Breast epithelium (tissue), 3 donors: Measurements from ENCODE around the gene ABI2.

Experiments
- CTCF ChIP-seq, 3 donors: fragments of 450-650 bp; IDR thresholded peaks; one replicate each; pipeline ENCODE4 v1.5.1; 2016 to 2017; ENCODE audit warnings: antibody characterized with exemption in 3 of 3, mild to moderate bottlenecking in 3 of 3, moderate library complexity in 3 of 3
- POLR2A ChIP-seq: fragments of 450-650 bp; IDR thresholded peaks from one replicate; pipeline ENCODE4 v1.6.1; 2016; ENCODE audit warnings: antibody characterized with exemption, mild to moderate bottlenecking, moderate library complexity
- POLR2AphosphoS5 ChIP-seq, 3 donors: sonication (generic); formaldehyde crosslinking; IDR thresholded peaks; one replicate each; pipeline ENCODE4 v1.6.1; 2017; ENCODE audit warnings: antibody characterized with exemption in 3 of 3

DNA sequence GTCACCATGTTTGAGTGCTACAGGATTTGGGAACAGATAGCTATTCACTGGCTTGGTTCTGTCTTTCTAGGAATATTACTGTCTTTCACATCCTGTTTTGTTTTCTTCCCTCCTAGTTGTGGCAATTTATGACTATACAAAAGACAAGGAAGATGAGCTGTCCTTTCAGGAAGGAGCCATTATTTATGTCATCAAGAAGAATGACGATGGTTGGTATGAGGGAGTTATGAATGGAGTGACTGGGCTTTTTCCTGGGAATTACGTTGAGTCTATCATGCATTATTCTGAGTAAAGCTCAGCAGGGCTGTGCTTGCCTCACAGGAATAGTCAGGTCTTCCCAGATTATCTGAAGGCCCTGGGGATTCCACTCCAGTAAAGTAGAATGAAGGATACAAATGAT, 98.9 kb downstream of the ABI2 start:
- TF ChIP-seq CTCF (IDR thresholded peaks at IDR 0.05) (no peak), POLR2AphosphoS5 (IDR thresholded peaks at IDR 0.05) (no peak), POLR2A (no peak)
